GM12878 (cell line): ENCODE data around the gene ZBTB39. TPM values are rescaled to one million over a fixed set of nuclear protein-coding genes. Genes with fewer than 3 reads are reported as not detected.
"Not testable (repeated sequence)": the region's sequence is repeated elsewhere in the genome, so short reads cannot be mapped to it uniquely, and the experiment has no call there.

ENCODE experiments used
- ATAC-seq: fragments of 200-7000 bp; cut with Tn5 transposase; 3 replicates; pipeline ENCODE4 v1.9.1; 2020; ENCODE audit warnings: mild to moderate bottlenecking, moderate library complexity
- BruUV-seq: library from RNA; stranded (reverse); fragments of 400-500 nt; replicated peaks from 2 replicates; lab custom pipeline; 2021; lab: Mats Ljungman, UMichigan
- CTCF ChIA-PET: fragments of 300-600 bp; sonication (Branson Sonifier 250); formaldehyde crosslinking; extraction: SDS; loops from one replicate; lab custom pipeline; 2021; ENCODE audit warnings: inconsistent platforms; lab: Yijun Ruan, JAX
- POLR2A ChIA-PET: fragments of 350-600 bp; formaldehyde crosslinking; extraction: SDS; loops from one replicate; lab custom pipeline; 2021; ENCODE audit warnings: inconsistent platforms; lab: Charles Lee
- RAD21 ChIA-PET: fragments of 300-600 bp; sonication (Branson Sonifier 250); formaldehyde crosslinking; loops from one replicate; lab custom pipeline; 2023; ENCODE audit warnings: antibody characterized with exemption; ENCODE audit not compliant: unreplicated experiment; lab: Charles Lee
- SMC1A ChIA-PET: fragments of 300-600 bp; sonication (Branson Sonifier 250); formaldehyde crosslinking; loops from one replicate; lab custom pipeline; 2023; ENCODE audit not compliant: unreplicated experiment, uncharacterized antibody; lab: Charles Lee
- DNase-seq: peaks from one replicate; pipeline ENCODE4 v3.0.0-alpha.2; 2011; ENCODE audit warnings: low read depth, low spot score
- FAIRE-seq: peaks from 3 replicates; lab custom pipeline; 2011; peaks lifted over from hg19 to GRCh38; lab: Jason Lieb, UNC
- H2AFZ ChIP-seq: 2 replicates; pipeline ENCODE4 v1.6.0; 2011; ENCODE audit warnings: low read depth, low read length, control low read depth; ENCODE audit not compliant: control insufficient read depth
- H3K27ac ChIP-seq: 2 replicates; pipeline ENCODE4 v1.5.1; 2011; ENCODE audit warnings: control low read depth; ENCODE audit not compliant: control insufficient read depth, insufficient read depth
- H3K27me3 ChIP-seq, 2 experiments: replicated peaks in 1 of 2; 2 replicates each; pipeline versions ENCODE4 v1.6.0 to v1.6.1; 2011; ENCODE audit warnings: low read length in 1 of 2; ENCODE audit not compliant: control insufficient read depth in 2 of 2, insufficient read depth in 2 of 2
- H3K36me3 ChIP-seq, 2 experiments: 2 replicates each; pipeline ENCODE4 v1.5.1; 2011; ENCODE audit warnings: low read length in 1 of 2; ENCODE audit not compliant: control insufficient read depth in 2 of 2, insufficient read depth in 2 of 2
- H3K4me1 ChIP-seq: 2 replicates; pipeline ENCODE4 v1.6.1; 2011; ENCODE audit warnings: mild to moderate bottlenecking, low read length, moderate library complexity, mixed read lengths; ENCODE audit not compliant: control insufficient read depth, insufficient read depth
- H3K4me2 ChIP-seq: 2 replicates; pipeline ENCODE4 v1.6.0; 2011; ENCODE audit warnings: control low read depth; ENCODE audit not compliant: control insufficient read depth, insufficient read depth
- H3K4me3 ChIP-seq: fragments of 200-600 bp; sonication (generic); 2 replicates; pipeline ENCODE4 v1.5.1; 2016
- H3K79me2 ChIP-seq: 2 replicates; pipeline ENCODE4 v1.6.0; 2011; ENCODE audit warnings: low read length; ENCODE audit not compliant: control insufficient read depth, insufficient read depth
- H3K9ac ChIP-seq: 2 replicates; pipeline ENCODE4 v1.8.0; 2011; ENCODE audit warnings: low read length, control low read depth, mixed read lengths; ENCODE audit not compliant: control insufficient read depth, insufficient read depth
- H3K9me3 ChIP-seq: replicated peaks from 3 replicates; pipeline ENCODE4 v1.5.1; 2011; ENCODE audit warnings: mild to moderate bottlenecking, low read length; ENCODE audit not compliant: control insufficient read depth, insufficient read depth
- H4K20me1 ChIP-seq: 2 replicates; pipeline ENCODE4 v1.6.0; 2011; ENCODE audit not compliant: control insufficient read depth, insufficient read depth
- HDGF ChIP-seq: fragments of 450-650 bp; IDR thresholded peaks from 2 replicates; pipeline ENCODE4 v1.6.1; 2016; ENCODE audit warnings: antibody characterized with exemption
- POLR2AphosphoS5 ChIP-seq: IDR thresholded peaks from 2 replicates; pipeline ENCODE4 v1.6.1; 2011; ENCODE audit warnings: mild to moderate bottlenecking, low read length, inconsistent platforms
- SUZ12 ChIP-seq: fragments of 200-600 bp; sonication (generic); IDR thresholded peaks from one replicate; pipeline ENCODE4 v1.6.1; 2018; ENCODE audit warnings: antibody characterized with exemption, mild to moderate bottlenecking; ENCODE audit not compliant: unreplicated experiment
- WGBS: methylation state at CpG from one replicate; pipeline ENCODE4 v1.1.6; 2016; ENCODE audit warnings: low lambda C conversion rate; ENCODE audit not compliant: insufficient replicate concordance, insufficient coverage; ENCODE audit errors: missing lambda C conversion rate; 5-methylcytosine and 5-hydroxymethylcytosine counted together
- in situ Hi-C: fragments of 300-500 bp; cut with MboI; formaldehyde crosslinking; loops from 9 replicates; pipeline ENCODE4 v1.14.3; 2018; ENCODE audit warnings: mixed read lengths
- intact Hi-C: fragments of 100-400 bp; cut with micrococcal nuclease; formaldehyde crosslinking; loops from one replicate; pipeline ENCODE4 v1.14.2; 2022; ENCODE audit not compliant: unreplicated experiment
- polyA plus RNA-seq, 11 experiments: library from polyadenylated mRNA; depleted of rRNA in 4 of 11; unstranded in 6 of 11; stranded (reverse) in 5 of 11; fragments of >200 nt; fragmentation: Nextera tagmentation in 4 of 11; fragmentation: Illumina TruSeq in 1 of 11; extraction: Ambion mirVana in 4 of 11; extraction: Trizol in 1 of 11; gene quantifications; 1 replicate in 1 of 11; 2 replicates in 10 of 11; pipeline versions ENCODE4 v1.2.1 to v1.2.3, GENCODE V29; 2011 to 2016; ENCODE audit warnings: inconsistent platforms in 2 of 11, missing spikeins in 2 of 11, low read depth in 1 of 11
- total RNA-seq, 4 experiments: library from RNA; depleted of rRNA in 3 of 4; stranded (reverse); fragments of >200 nt in 3 of 4; fragmentation: Illumina TruSeq in 1 of 4; extraction: Trizol in 1 of 4; gene quantifications; 2 replicates each; pipeline versions ENCODE4 v1.2.1 to v1.2.3, GENCODE V29; 2013 to 2021

Gene ZBTB39
- total and polyA plus RNA-seq, 10 of the 15 experiments (the other 5 are each of a cell fraction or from before 2014, with no cell fraction given) = 0.88 to 6.8 (median 4.4) TPM

DNA sequence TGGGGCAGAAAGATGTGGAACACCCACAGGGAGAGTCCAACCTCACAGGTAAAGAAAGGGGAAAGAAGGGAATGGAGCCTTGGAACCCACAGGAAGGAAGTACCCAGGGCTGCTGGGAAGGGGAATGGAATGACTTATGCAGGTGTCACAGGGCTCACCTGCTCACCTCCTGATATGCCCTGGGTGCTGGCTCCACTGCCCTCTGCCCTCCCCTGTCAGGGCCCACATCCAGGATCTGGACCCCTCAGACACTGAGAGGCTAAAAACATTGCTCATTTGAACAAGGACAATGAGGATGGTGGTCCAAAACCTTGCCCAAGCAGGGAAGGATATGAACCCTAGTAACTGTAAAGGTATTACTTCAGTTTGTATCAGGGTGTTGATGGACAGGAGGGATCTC is 19.3 kb downstream of the ZBTB39 start:
- no TSS peak for BruUV-seq
- SMC1A ChIA-PET = interaction anchor here (0.9 to 3.5 kb wide), 7 partner anchors 14 to 232 kb away, joined by 3 to 37 read pairs (median 9); partner anchors contain the start of genes HSD17B6 and ZBTB39
- RAD21 ChIA-PET = interaction anchor here (1.0 to 4.2 kb wide), 9 partner anchors 12 to 350 kb away, joined by 3 to 29 read pairs (median 7); partner anchors contain the start of genes HSD17B6 and STAT6
- no peaks in the 10 kb centered on the region for H4K20me1 ChIP-seq
- no peak overlapping the region for H3K4me2 ChIP-seq
- POLR2A ChIA-PET = no interaction called here
- FAIRE-seq = no peak
- H3K4me1 ChIP-seq = peaks cover 18% of the 10 kb centered on the region
- TF ChIP-seq POLR2AphosphoS5 (no peak), HDGF (no peak), SUZ12 (no peak)
- TF ChIP-seq, all 136 proteins: peak for 0
- DNase-seq (no peak), ATAC-seq (no peak)
- H3K4me3 ChIP-seq = no peak overlapping the region
- H3K27ac ChIP-seq = no peak overlapping the region
- no peak overlapping the region for H3K9ac ChIP-seq
- peak overlapping the region; percentile 31; the same call in 1 of the 2 replicates for H2AFZ ChIP-seq
- in situ Hi-C loops = loop anchor here (5.0 kb wide), 1 partner anchor 150 kb away; no protein-coding TSS in a partner anchor
- H3K9me3 ChIP-seq = no peaks in the 10 kb centered on the region
- H3K36me3 ChIP-seq = no peaks in the 10 kb centered on the region
- no peaks in the 10 kb centered on the region for H3K27me3 ChIP-seq
- intact Hi-C loops = loop anchor here (1.0 kb wide), 2 partner anchors 147 to 230 kb away; no protein-coding TSS in a partner anchor
- CTCF ChIA-PET = interaction anchor here (0.6 to 4.9 kb wide), 17 partner anchors 14 to 261 kb away, joined by 3 to 144 read pairs (median 6); partner anchors contain the start of genes HSD17B6, NACA and STAT6
- no peaks in the 10 kb centered on the region for H3K79me2 ChIP-seq

DNA sequence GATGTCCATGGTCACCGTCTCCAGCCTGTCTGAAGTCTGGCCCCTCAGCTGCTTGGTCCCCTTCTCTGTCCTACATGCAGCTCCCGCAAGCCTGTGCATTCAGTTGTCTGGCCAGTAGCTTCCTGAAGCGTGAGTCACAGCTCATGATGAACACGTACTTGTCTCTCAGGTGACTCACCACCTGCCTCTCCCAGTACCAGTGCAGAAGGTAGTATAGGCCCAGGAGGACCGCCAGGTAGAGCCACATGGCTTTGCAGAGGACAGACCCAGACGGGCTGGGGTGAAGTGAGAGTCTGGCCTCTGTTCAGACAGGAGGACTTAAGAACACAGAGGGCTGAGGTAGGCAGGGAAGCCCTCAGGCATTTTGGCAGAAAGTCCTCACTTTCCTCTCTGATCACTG is 20.6 kb downstream of the ZBTB39 start:
- H2AFZ ChIP-seq, H4K20me1 ChIP-seq, H3K27me3 ChIP-seq, ATAC-seq, H3K4me2 ChIP-seq, FAIRE-seq, H3K9me3 ChIP-seq, intact Hi-C loops, H3K4me1 ChIP-seq, DNase-seq, POLR2A ChIA-PET, H3K36me3 ChIP-seq, H3K9ac ChIP-seq, H3K27ac ChIP-seq, H3K4me3 ChIP-seq, BruUV-seq, H3K79me2 ChIP-seq: not testable (repeated sequence)
- ChIA-PET CTCF (interaction anchor here (0.6 to 4.9 kb wide), 8 partner anchors 15 to 349 kb away, joined by 3 to 144 read pairs (median 4); partner anchors contain the start of gene HSD17B6), SMC1A (interaction anchor here (1.6 to 2.9 kb wide), 2 partner anchors 16 to 222 kb away, joined by 10 to 11 read pairs; partner anchors contain the start of gene HSD17B6), RAD21 (interaction anchor here (0.9 to 4.2 kb wide), 2 partner anchors 16 to 222 kb away, joined by 4 to 29 read pairs; partner anchors contain the start of gene HSD17B6)
- in situ Hi-C loops = loop anchor here (5.0 kb wide), 1 partner anchor 148 kb away; no protein-coding TSS in a partner anchor
- 23% methylated on average over 5 of the region's 6 CpGs for WGBS
